ENCODE data around the gene ANKS1A.

DNA sequence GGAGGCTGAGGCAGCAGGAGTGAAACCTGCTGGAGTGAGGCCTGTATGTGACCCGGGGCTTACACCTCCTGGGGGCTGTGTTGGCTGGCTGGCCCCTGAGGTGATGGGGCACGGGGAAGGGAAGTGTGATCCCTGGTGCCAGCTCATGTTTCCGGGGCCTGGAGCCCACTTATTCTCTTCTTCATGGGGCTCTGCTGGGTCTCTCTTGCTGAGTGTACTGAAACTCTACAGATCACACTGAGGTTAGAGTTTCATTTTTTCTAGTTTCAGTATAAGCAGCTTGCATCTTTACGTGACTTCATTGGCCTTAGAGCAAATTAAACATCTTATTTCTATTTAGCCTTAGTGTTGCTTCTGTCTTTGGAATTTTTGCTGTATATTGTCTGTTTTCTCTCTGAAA lies 96.2 kb downstream of the ANKS1A start:
- TF ChIP-seq, protein P1, sequence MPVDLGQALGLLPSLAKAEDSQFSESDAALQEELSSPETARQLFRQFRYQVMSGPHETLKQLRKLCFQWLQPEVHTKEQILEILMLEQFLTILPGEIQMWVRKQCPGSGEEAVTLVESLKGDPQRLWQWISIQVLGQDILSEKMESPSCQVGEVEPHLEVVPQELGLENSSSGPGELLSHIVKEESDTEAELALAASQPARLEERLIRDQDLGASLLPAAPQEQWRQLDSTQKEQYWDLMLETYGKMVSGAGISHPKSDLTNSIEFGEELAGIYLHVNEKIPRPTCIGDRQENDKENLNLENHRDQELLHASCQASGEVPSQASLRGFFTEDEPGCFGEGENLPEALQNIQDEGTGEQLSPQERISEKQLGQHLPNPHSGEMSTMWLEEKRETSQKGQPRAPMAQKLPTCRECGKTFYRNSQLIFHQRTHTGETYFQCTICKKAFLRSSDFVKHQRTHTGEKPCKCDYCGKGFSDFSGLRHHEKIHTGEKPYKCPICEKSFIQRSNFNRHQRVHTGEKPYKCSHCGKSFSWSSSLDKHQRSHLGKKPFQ (tag by site-specific recombination; IDR thresholded peaks at IDR 0.05) = no peak
- TF ChIP-seq ZBTB17 (tag by site-specific recombination; IDR thresholded peaks at IDR 0.05) (no peak), WT1 (tag by site-specific recombination; IDR thresholded peaks at IDR 0.05) (no peak), ZFP69B (tag by site-specific recombination; IDR thresholded peaks at IDR 0.05) (no peak), ZEB2 (tag by site-specific recombination; IDR thresholded peaks at IDR 0.05) (no peak), HOXD13 (CRISPR knock-in tag; IDR thresholded peaks at IDR 0.05; ENCODE audit: borderline replicate concordance) (no peak), ZNF335 (tag by site-specific recombination; conservative IDR thresholded peaks at IDR 0.05) (no peak), ZNF155 (tag by site-specific recombination; IDR thresholded peaks at IDR 0.05) (no peak), ZBTB8A (tag by site-specific recombination; IDR thresholded peaks at IDR 0.05) (no peak), ZNF777 (tag by site-specific recombination; IDR thresholded peaks at IDR 0.05; ENCODE audit: borderline replicate concordance) (no peak), ZNF423 (tag by site-specific recombination; IDR thresholded peaks at IDR 0.05) (no peak)
- TF ChIP-seq, protein P2, sequence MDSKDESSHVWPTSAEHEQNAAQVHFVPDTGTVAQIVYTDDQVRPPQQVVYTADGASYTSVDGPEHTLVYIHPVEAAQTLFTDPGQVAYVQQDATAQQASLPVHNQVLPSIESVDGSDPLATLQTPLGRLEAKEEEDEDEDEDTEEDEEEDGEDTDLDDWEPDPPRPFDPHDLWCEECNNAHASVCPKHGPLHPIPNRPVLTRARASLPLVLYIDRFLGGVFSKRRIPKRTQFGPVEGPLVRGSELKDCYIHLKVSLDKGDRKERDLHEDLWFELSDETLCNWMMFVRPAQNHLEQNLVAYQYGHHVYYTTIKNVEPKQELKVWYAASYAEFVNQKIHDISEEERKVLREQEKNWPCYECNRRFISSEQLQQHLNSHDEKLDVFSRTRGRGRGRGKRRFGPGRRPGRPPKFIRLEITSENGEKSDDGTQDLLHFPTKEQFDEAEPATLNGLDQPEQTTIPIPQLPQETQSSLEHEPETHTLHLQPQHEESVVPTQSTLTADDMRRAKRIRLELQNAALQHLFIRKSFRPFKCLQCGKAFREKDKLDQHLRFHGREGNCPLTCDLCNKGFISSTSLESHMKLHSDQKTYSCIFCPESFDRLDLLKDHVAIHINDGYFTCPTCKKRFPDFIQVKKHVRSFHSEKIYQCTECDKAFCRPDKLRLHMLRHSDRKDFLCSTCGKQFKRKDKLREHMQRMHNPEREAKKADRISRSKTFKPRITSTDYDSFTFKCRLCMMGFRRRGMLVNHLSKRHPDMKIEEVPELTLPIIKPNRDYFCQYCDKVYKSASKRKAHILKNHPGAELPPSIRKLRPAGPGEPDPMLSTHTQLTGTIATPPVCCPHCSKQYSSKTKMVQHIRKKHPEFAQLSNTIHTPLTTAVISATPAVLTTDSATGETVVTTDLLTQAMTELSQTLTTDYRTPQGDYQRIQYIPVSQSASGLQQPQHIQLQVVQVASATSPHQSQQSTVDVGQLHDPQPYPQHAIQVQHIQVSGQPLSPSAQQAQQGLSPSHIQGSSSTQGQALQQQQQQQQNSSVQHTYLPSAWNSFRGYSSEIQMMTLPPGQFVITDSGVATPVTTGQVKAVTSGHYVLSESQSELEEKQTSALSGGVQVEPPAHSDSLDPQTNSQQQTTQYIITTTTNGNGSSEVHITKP (tag by site-specific recombination; IDR thresholded peaks at IDR 0.05) = no peak
- TF ChIP-seq, protein P3, sequence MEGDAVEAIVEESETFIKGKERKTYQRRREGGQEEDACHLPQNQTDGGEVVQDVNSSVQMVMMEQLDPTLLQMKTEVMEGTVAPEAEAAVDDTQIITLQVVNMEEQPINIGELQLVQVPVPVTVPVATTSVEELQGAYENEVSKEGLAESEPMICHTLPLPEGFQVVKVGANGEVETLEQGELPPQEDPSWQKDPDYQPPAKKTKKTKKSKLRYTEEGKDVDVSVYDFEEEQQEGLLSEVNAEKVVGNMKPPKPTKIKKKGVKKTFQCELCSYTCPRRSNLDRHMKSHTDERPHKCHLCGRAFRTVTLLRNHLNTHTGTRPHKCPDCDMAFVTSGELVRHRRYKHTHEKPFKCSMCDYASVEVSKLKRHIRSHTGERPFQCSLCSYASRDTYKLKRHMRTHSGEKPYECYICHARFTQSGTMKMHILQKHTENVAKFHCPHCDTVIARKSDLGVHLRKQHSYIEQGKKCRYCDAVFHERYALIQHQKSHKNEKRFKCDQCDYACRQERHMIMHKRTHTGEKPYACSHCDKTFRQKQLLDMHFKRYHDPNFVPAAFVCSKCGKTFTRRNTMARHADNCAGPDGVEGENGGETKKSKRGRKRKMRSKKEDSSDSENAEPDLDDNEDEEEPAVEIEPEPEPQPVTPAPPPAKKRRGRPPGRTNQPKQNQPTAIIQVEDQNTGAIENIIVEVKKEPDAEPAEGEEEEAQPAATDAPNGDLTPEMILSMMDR (tag by site-specific recombination; IDR thresholded peaks at IDR 0.05) = no peak
- TF ChIP-seq, protein P4, sequence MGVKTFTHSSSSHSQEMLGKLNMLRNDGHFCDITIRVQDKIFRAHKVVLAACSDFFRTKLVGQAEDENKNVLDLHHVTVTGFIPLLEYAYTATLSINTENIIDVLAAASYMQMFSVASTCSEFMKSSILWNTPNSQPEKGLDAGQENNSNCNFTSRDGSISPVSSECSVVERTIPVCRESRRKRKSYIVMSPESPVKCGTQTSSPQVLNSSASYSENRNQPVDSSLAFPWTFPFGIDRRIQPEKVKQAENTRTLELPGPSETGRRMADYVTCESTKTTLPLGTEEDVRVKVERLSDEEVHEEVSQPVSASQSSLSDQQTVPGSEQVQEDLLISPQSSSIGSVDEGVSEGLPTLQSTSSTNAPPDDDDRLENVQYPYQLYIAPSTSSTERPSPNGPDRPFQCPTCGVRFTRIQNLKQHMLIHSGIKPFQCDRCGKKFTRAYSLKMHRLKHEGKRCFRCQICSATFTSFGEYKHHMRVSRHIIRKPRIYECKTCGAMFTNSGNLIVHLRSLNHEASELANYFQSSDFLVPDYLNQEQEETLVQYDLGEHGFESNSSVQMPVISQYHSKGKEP (tag by site-specific recombination; IDR thresholded peaks at IDR 0.05) = no peak

Data from HEK293 (cell line).